Keratinocyte (primary cell): ENCODE measurements around the gene FMN1. TPM values are rescaled to one million over a fixed set of nuclear protein-coding genes. Genes with fewer than 3 reads are reported as not detected.
"Not testable (repeated sequence)": the region's sequence is repeated elsewhere in the genome, so short reads cannot be mapped to it uniquely, and the experiment has no call there.

ENCODE experiments used
- DNase-seq: peaks from one replicate; pipeline ENCODE4 v3.0.0-alpha.2; 2011; ENCODE audit warnings: low read depth, missing footprints, low spot score
- FAIRE-seq: peaks from 2 replicates; lab custom pipeline; 2011; peaks lifted over from hg19 to GRCh38; lab: Jason Lieb, UNC
- H2AFZ ChIP-seq: 2 replicates; pipeline ENCODE4 v1.6.0; 2012; ENCODE audit warnings: low read length, control low read depth, inconsistent platforms; ENCODE audit not compliant: control insufficient read depth
- H3K27ac ChIP-seq: 2 replicates; pipeline ENCODE4 v1.5.1; 2011; ENCODE audit warnings: low read length; ENCODE audit not compliant: control insufficient read depth, insufficient read depth
- H3K27me3 ChIP-seq: 3 replicates; pipeline ENCODE4 v1.6.0; 2011; ENCODE audit warnings: low read length; ENCODE audit not compliant: control insufficient read depth, insufficient read depth; ENCODE audit errors: extremely low read depth
- H3K36me3 ChIP-seq, 2 experiments: 2 replicates in 1 of 2; 3 replicates in 1 of 2; pipeline ENCODE4 v1.5.1; 2011; ENCODE audit warnings: low read length in 2 of 2, mild to moderate bottlenecking in 1 of 2; ENCODE audit not compliant: control insufficient read depth in 2 of 2, insufficient read depth in 2 of 2; ENCODE audit errors: extremely low read depth in 1 of 2
- H3K4me1 ChIP-seq: 3 replicates; pipeline ENCODE4 v1.5.1; 2011; ENCODE audit warnings: low read length; ENCODE audit not compliant: control insufficient read depth, insufficient read depth; ENCODE audit errors: extremely low read depth
- H3K4me2 ChIP-seq: 3 replicates; pipeline ENCODE4 v1.6.0; 2011; ENCODE audit warnings: low read depth, low read length; ENCODE audit not compliant: control insufficient read depth, insufficient read depth; ENCODE audit errors: extremely low read depth
- H3K4me3 ChIP-seq, 3 experiments: fragments of 200-600 bp in 1 of 3; sonication (generic) in 1 of 3; 2 replicates in 2 of 3; 3 replicates in 1 of 3; pipeline ENCODE4 v1.5.1; 2011 to 2016; ENCODE audit warnings: low read length in 3 of 3, mild to moderate bottlenecking in 3 of 3, control low read depth in 2 of 3, inconsistent platforms in 1 of 3, low read depth in 1 of 3, mixed read lengths in 1 of 3, mixed run types in 1 of 3, moderate library complexity in 1 of 3; ENCODE audit not compliant: control insufficient read depth in 2 of 3, insufficient read depth in 2 of 3; ENCODE audit errors: extremely low read depth in 1 of 3
- H3K79me2 ChIP-seq: 2 replicates; pipeline ENCODE4 v1.6.0; 2012; ENCODE audit warnings: low read length; ENCODE audit not compliant: control insufficient read depth, insufficient read depth
- H3K9ac ChIP-seq: 3 replicates; pipeline ENCODE4 v1.6.0; 2011; ENCODE audit warnings: low read length; ENCODE audit not compliant: control insufficient read depth, insufficient read depth; ENCODE audit errors: extremely low read depth
- H3K9me1 ChIP-seq: 3 replicates; pipeline ENCODE4 v1.6.0; 2011; ENCODE audit warnings: low read length; ENCODE audit not compliant: control insufficient read depth, insufficient read depth; ENCODE audit errors: extremely low read depth
- H3K9me3 ChIP-seq: 2 replicates; pipeline ENCODE4 v1.5.1; 2012; ENCODE audit warnings: low read depth, low read length; ENCODE audit not compliant: control insufficient read depth
- H4K20me1 ChIP-seq: 3 replicates; pipeline ENCODE4 v1.6.0; 2011; ENCODE audit warnings: low read length; ENCODE audit not compliant: control insufficient read depth, insufficient read depth; ENCODE audit errors: extremely low read depth
- EZH2 ChIP-seq: IDR thresholded peaks from one replicate; pipeline ENCODE4 v1.6.1; 2012; ENCODE audit warnings: inconsistent platforms, mild to moderate bottlenecking, low read length, moderate library complexity
- dilution Hi-C: fragments of 300-500 bp; cut with MboI; formaldehyde crosslinking; loops from one replicate; pipeline ENCODE4 v1.7.0; 2020; ENCODE audit warnings: low sequenced_read_pairs; ENCODE audit not compliant: extremely low pct_ligation_motif_present
- polyA plus RNA-seq, 5 experiments: library from polyadenylated mRNA; depleted of rRNA in 3 of 5; stranded (reverse) in 3 of 5; stranded (forward) in 1 of 5; unstranded in 1 of 5; fragments of >200 nt; gene quantifications; 1 replicate in 1 of 5; 2 replicates in 3 of 5; 3 replicates in 1 of 5; pipeline versions ENCODE4 v1.2.1 to v1.2.3, GENCODE V29; 2011 to 2012; ENCODE audit warnings: missing spikeins in 2 of 5, low read depth in 1 of 5, low replicate concordance in 1 of 5
- TF ChIP-seq, protein P1 (sequence below), 3 experiments: IDR thresholded peaks in 1 of 3; conservative IDR thresholded peaks in 1 of 3; optimal IDR thresholded peaks in 1 of 3; 2 replicates in 2 of 3; 3 replicates in 1 of 3; pipeline versions ENCODE3 to v1.5.1; 2011; ENCODE audit warnings: low read length in 3 of 3, mild to moderate bottlenecking in 3 of 3, moderate library complexity in 2 of 3, control low read depth in 1 of 3, inconsistent platforms in 1 of 3; ENCODE audit not compliant: insufficient read depth in 2 of 3; ENCODE audit errors: extremely low read depth in 1 of 3

The FMN1 gene
- polyA plus RNA-seq, 1 donor (not counting 4 experiments of a cell fraction or from before 2014, with no cell fraction given): 0.71 TPM

DNA sequence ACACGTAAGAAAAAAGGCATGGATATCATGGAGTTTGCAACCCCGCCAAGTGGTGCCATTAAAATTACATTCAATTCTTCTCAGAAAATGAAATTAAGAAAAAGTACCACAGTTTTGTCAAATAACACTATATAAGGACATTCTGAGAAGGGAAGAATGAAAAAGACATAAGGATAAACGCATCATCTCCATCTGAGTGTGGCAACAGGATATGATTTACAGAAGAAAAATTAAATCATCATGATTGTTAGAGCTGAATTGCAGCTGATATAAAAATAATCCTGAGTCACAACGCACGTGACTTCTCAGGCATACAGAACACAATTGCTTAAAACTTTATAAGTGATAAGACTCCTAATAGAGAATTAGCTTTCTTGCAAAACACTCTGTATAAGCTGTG is 342.9 kb downstream of the FMN1 start:
- Histone ChIP-seq H3K4me1 (peaks cover 42% of the 10 kb centered on the region), H3K9ac (no peak overlapping the region), H3K4me3 (no peak overlapping the region), H4K20me1 (no peaks in the 10 kb centered on the region), H3K4me2 (peak overlapping the region; percentile 36), H3K79me2 (no peaks in the 10 kb centered on the region), H3K27me3 (no peaks in the 10 kb centered on the region), H3K27ac (peak overlapping the region; percentile 51), H3K9me3 (no peaks in the 10 kb centered on the region), H2AFZ (no peak overlapping the region), H3K36me3 (no peaks in the 10 kb centered on the region), H3K9me1 (no peaks in the 10 kb centered on the region)
- DNase-seq (peak; percentile 30), FAIRE-seq (peak; percentile 39)
- dilution Hi-C loops: no loop called here
- TF ChIP-seq, protein P1, sequence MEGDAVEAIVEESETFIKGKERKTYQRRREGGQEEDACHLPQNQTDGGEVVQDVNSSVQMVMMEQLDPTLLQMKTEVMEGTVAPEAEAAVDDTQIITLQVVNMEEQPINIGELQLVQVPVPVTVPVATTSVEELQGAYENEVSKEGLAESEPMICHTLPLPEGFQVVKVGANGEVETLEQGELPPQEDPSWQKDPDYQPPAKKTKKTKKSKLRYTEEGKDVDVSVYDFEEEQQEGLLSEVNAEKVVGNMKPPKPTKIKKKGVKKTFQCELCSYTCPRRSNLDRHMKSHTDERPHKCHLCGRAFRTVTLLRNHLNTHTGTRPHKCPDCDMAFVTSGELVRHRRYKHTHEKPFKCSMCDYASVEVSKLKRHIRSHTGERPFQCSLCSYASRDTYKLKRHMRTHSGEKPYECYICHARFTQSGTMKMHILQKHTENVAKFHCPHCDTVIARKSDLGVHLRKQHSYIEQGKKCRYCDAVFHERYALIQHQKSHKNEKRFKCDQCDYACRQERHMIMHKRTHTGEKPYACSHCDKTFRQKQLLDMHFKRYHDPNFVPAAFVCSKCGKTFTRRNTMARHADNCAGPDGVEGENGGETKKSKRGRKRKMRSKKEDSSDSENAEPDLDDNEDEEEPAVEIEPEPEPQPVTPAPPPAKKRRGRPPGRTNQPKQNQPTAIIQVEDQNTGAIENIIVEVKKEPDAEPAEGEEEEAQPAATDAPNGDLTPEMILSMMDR (optimal IDR thresholded peaks at IDR 0.05 in 1 of 3, IDR thresholded peaks at IDR 0.05 in 1 of 3, conservative IDR thresholded peaks at IDR 0.05 in 1 of 3; ENCODE audit: extremely low read depth in 1 of 3, insufficient read depth in 2 of 3, low read length in 3 of 3): no peak
- no peak for TF ChIP-seq EZH2

DNA sequence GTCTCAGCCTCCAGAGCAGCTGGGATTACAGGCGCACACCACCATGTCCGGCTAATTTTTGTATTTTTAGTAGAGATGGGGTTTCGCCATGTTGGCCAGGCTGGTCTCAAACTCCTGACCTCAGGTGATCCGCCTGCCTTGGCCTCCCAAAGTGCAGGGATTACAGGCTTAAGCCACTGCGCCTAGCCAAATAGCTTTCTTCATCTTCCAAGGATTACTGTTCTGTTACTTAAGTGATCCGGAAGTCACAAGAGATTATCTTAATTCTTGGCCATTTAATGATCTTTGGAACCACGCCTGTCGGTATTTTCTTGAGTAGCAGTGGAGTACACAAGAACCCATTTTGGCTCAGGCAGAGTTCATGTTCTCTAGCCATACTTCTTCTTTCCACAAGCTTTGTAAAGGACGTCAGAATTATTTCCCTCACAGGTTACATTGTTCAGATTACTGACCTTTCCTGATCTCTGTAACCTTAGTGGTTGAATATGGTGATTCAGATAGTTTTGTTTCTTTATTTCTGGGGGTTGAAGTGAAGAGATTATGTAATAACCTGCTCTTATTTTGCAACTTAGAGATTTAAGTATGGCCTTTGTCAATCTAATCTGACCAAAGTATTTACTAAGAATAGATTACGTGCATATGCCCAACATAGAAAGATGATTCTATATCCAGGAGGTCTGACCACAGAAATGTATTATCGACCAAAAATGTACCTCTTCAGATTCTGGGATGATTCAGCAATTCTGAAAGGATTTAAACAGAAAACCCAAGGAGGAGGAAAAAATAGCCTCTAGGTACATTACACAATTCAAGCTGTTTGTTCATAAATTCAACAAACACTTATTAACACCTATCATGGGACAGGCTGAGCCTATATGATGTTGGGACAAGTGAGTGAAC is 344.5 kb downstream of the FMN1 start:
- no peaks in the 10 kb centered on the region for H4K20me1 ChIP-seq
- H3K4me1 ChIP-seq: peaks cover 29% of the 10 kb centered on the region
- peak overlapping the region; percentile 18 for H3K4me2 ChIP-seq
- no peaks in the 10 kb centered on the region for H3K9me1 ChIP-seq
- no peak overlapping the region for H3K9ac ChIP-seq
- H3K79me2 ChIP-seq: no peaks in the 10 kb centered on the region
- no peak overlapping the region for H3K4me3 ChIP-seq
- TF ChIP-seq, protein P1 (optimal IDR thresholded peaks at IDR 0.05 in 1 of 3, IDR thresholded peaks at IDR 0.05 in 1 of 3, conservative IDR thresholded peaks at IDR 0.05 in 1 of 3; ENCODE audit: extremely low read depth in 1 of 3, insufficient read depth in 2 of 3, low read length in 3 of 3): no peak
- TF ChIP-seq EZH2: no peak
- H2AFZ ChIP-seq: no peak overlapping the region
- DNase-seq (peak; percentile 76), FAIRE-seq (peak; percentile 87)
- no peaks in the 10 kb centered on the region for H3K27me3 ChIP-seq
- no peaks in the 10 kb centered on the region for H3K36me3 ChIP-seq
- peak overlapping the region; percentile 55 for H3K27ac ChIP-seq
- H3K9me3 ChIP-seq: no peaks in the 10 kb centered on the region
- dilution Hi-C loops: loop anchor here (25.0 kb wide), 1 partner anchor 137 kb away; no protein-coding TSS in a partner anchor

DNA sequence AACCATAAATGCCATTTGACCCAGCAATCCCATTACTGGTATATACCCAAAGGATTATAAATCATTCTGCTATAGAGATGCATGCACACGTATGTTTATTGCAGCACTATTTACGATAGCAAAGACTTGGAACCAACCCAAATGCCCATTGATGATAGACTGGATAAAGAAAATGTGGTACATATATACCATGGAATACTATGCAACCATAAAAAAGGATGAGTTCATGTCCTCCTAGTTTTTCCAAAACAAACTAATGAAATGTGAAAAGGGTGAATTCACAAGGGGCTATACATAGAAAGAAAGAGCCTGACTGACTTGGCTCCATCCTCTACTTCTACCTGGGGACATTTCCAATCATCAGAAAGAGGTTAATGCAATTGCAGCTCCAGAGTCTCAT is 347.8 kb downstream of the FMN1 start:
- not testable (repeated sequence) for H4K20me1 ChIP-seq, H3K9me1 ChIP-seq, FAIRE-seq, H3K9me3 ChIP-seq, H3K79me2 ChIP-seq, H3K27ac ChIP-seq, H3K27me3 ChIP-seq, DNase-seq, H2AFZ ChIP-seq, H3K4me3 ChIP-seq, H3K4me2 ChIP-seq, H3K9ac ChIP-seq, H3K36me3 ChIP-seq
- dilution Hi-C loops: loop anchor here (25.0 kb wide), 1 partner anchor 141 kb away; no protein-coding TSS in a partner anchor
- peaks cover 13% of the 10 kb centered on the region for H3K4me1 ChIP-seq
